Activated CD8-positive, alpha-beta memory T cell treated with anti-CD3 and anti-CD28 coated beads, Interleukin-2, amount 10 ng/mL, durations not matched to agents 7 days and 5 days (primary cell): ENCODE measurements around the gene ZMIZ1. TPM values are rescaled to one million over a fixed set of nuclear protein-coding genes. Genes with fewer than 3 reads are reported as not detected.
"Not testable (repeated sequence)": the region's sequence is repeated elsewhere in the genome, so short reads cannot be mapped to it uniquely, and the experiment has no call there.

Experiments
- ATAC-seq: fragments of 150-1000 bp; cut with Tn5 transposase; one replicate; pipeline ENCODE4 v1.10.0; 2021; ENCODE audit warnings: moderate library complexity
- CTCF ChIA-PET: fragments of 350-600 bp; sonication (Branson Sonifier 250); formaldehyde crosslinking; loops from one replicate; lab custom pipeline; 2021; ENCODE audit warnings: antibody characterized with exemption; lab: Charles Lee
- DNase-seq: peaks from one replicate; pipeline ENCODE4 v3.0.0-alpha.2; 2020
- H3K27ac Mint-ChIP-seq: one replicate; pipeline ENCODE4 v1.8.0; 2021; ENCODE audit warnings: mild to moderate bottlenecking, mixed read lengths
- H3K27me3 Mint-ChIP-seq: one replicate; pipeline ENCODE4 v1.8.0; 2021; ENCODE audit warnings: mixed read lengths
- H3K36me3 Mint-ChIP-seq: one replicate; pipeline ENCODE4 v1.8.0; 2021; ENCODE audit warnings: mild to moderate bottlenecking, mixed read lengths
- H3K4me1 Mint-ChIP-seq: one replicate; pipeline ENCODE4 v1.8.0; 2021; ENCODE audit warnings: mixed read lengths
- H3K4me3 Mint-ChIP-seq: one replicate; pipeline ENCODE4 v1.8.0; 2021; ENCODE audit warnings: mild to moderate bottlenecking, moderate library complexity, mixed read lengths
- H3K9me3 Mint-ChIP-seq: one replicate; pipeline ENCODE4 v1.8.0; 2022; ENCODE audit warnings: low read depth, mixed read lengths
- total RNA-seq, 2 experiments: library from RNA; stranded (reverse); gene quantifications; one replicate each; pipeline ENCODE4 v1.2.3, GENCODE V29; 2021

The ZMIZ1 gene
- total RNA-seq, 2 experiments from 2014 or later, result 52.7 to 71.5 TPM

DNA sequence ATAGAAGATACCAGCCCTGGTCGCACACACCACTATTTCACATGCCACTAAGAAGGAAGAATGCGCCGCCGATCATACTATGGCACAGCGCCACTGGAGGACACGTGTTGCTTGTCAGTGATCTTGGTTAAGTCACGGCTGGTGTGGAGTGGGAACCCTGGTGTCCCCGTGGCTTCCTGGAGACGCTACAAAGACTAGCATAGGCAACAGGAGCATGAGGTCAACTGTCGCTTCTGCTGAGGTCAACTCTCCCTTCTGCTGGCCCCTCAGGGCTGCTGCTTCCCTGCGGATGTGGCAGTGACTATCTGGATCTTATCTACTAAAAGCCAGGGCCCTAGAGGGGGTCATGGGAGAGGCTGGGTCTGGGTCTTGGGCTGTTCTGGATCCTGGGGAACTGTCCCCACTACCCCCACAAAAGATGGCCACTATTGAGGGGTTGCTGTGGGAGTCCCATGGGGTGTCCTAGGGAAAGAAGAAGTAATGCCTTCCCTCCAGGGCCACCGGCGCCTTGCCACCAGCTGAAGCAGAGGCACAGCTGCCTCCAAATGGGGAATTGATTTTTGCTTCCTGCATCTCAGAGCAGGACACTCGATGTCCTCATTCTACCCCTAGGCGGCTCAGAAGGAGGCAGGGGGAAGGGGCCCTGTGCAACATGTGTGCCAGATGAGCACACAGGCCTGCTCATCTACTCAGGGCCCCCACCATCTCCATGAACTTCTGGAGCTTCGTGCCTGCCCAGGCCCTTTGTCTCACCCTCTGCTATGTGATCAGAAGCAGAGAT is 201.9 kb downstream of the ZMIZ1 start:
- DNase-seq (no peak), ATAC-seq (no peak)
- Mint-ChIP-seq H3K27ac (no peak overlapping the region), H3K4me3 (no peak overlapping the region), H3K36me3 (peaks cover 8% of the 10 kb centered on the region), H3K9me3 (no peaks in the 10 kb centered on the region), H3K27me3 (no peaks in the 10 kb centered on the region), H3K4me1 (peaks cover 51% of the 10 kb centered on the region)
- CTCF ChIA-PET, result no interaction called here

DNA sequence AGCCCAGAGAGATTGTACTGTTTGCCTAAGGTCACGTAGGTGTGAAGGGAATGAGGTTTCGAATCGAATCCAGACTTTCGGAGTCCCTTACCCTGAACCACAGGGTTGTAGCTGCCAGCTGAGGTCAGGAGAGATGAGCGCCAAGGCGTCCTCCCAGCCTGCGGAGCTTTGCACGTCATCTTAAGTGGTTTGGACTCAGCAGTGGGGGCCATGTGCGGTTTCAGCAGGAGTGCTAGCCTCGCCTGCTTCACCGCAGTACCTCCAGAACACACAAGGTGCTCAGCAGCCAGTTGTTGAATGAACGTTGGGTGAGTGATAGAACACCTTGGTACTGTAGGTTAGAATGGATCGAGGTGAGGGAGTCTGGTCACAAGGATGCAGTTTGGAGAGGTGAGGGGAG is 203.6 kb downstream of the ZMIZ1 start:
- Mint-ChIP-seq H3K27ac (no peak overlapping the region), H3K4me1 (peaks cover 34% of the 10 kb centered on the region), H3K4me3 (no peak overlapping the region), H3K36me3 (peaks cover 6% of the 10 kb centered on the region), H3K9me3 (no peaks in the 10 kb centered on the region), H3K27me3 (no peaks in the 10 kb centered on the region)
- DNase-seq (no peak), ATAC-seq (no peak)
- CTCF ChIA-PET, result no interaction called here

DNA sequence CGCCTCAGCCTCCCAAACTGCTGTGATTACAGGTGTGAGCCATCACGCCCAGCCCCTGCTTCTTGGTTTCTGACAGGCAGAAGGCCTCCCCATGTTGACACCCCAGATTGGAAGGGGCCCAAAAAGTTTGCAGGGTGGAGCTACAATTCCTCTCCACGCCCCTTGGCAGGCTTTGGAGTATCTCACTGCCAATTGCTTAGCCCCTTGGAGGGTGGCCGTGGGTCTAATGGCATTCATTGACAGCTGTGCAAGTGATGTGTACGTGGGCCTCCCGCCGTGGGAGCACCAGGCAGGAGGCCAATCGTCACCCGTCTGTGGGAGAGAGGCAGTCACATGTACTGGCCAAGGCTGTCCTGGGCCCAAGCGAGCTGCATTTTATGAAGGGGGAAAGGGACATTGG is 204.8 kb downstream of the ZMIZ1 start:
- Mint-ChIP-seq H3K27me3 (no peaks in the 10 kb centered on the region), H3K4me3 (no peak overlapping the region), H3K4me1 (peaks cover 22% of the 10 kb centered on the region), H3K36me3 (peaks cover 9% of the 10 kb centered on the region), H3K27ac (peak overlapping the region; percentile 34), H3K9me3 (no peaks in the 10 kb centered on the region)
- no peak for DNase-seq
- ATAC-seq, result no peak
- CTCF ChIA-PET, result no interaction called here

DNA sequence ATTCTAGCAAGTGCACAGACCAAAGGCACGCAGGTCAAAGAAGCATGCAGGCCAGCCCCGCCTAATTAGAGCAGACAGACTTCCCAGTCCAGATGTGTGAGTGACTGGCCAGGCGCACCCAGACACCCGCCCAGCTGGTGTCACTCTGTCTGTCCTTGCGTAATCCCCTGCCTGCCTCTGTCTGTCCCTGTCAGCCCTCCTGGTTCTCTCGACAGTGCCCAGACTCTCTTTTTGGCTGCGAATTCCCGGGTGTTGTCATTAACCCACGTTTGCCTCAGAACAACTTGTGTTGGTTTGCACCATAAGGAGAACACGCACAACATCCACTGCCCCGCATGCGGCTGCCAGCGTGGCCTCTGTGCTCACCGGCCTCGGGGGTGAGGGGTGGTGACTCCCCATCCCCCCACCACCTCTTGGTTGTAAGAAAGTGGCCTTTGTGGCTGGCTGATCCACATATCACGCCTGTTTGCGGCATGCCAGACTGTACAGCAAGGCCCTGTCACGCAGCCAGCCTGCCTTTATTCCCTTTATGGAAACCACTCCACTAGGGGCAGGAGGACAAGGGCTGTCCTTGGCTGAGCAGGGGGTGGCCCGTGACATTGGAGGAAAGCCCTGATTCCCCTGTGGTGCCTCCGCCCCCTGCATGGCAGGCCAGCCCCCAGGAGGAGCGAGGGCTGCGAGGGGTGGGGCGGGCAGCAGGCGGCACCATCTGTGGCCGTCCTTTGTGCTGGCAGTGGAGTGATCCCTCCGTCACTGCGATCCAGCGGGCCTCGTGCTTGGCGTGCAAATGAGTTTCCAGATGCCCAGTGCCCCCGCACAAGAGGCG is 205.7 kb downstream of the ZMIZ1 start:
- Mint-ChIP-seq H3K4me1 (peaks cover 14% of the 10 kb centered on the region), H3K4me3 (no peak overlapping the region), H3K9me3 (no peaks in the 10 kb centered on the region), H3K27me3 (no peaks in the 10 kb centered on the region), H3K27ac (no peak overlapping the region), H3K36me3 (peaks cover 11% of the 10 kb centered on the region)
- ATAC-seq (no peak), DNase-seq (no peak)
- CTCF ChIA-PET, result interaction anchor here (1.5 kb wide), 1 partner anchor 9 kb away, joined by 4 read pairs; no protein-coding TSS in a partner anchor

DNA sequence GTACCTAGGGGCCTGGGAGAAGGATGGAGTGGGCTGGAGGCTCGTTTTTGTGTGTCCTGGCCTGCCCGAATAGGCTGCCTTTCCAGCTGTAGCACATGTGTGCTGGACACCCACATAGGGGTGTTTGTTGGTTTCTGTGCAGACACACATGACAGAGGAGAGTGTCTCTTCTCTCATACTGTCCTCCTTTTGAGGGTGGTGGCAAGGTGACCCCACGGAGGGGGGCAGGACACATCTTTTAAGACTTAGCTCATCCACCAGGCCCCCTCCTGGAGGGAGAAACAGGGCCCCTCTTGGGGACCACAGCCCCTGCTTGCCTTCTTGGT is 206.3 kb downstream of the ZMIZ1 start:
- peaks cover 13% of the 10 kb centered on the region for H3K36me3 Mint-ChIP-seq
- H3K4me3 Mint-ChIP-seq, result no peak overlapping the region
- H3K27ac Mint-ChIP-seq, result no peak overlapping the region
- H3K4me1 Mint-ChIP-seq, result peaks cover 11% of the 10 kb centered on the region
- DNase-seq (no peak), ATAC-seq (no peak)
- no peaks in the 10 kb centered on the region for H3K27me3 Mint-ChIP-seq
- no peaks in the 10 kb centered on the region for H3K9me3 Mint-ChIP-seq
- CTCF ChIA-PET, result interaction anchor here (1.5 kb wide), 1 partner anchor 9 kb away, joined by 4 read pairs; no protein-coding TSS in a partner anchor

DNA sequence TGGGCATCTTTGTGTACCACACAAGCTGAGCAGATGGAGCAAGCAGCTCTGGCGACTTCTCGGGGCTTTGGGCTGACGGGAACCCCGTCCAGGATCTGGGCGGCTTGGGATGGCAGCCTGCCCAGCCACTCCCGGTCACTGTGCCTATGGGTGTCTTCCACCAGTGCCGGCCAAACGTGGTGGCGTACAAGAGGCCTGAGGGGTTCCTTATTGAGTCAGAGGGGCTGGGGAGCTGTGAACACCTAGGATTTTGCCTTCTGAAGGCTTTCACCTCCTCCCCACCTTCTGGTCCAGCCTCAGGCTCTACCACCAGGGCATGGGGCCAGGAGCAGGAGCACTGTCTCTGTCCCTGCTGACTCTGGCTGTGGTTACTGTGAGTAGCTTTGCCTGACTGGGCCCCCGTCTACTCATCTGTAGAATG is 206.7 kb downstream of the ZMIZ1 start:
- Mint-ChIP-seq H3K4me3 (no peak overlapping the region), H3K4me1 (peaks cover 7% of the 10 kb centered on the region), H3K36me3 (peaks cover 13% of the 10 kb centered on the region), H3K9me3 (no peaks in the 10 kb centered on the region), H3K27ac (no peak overlapping the region), H3K27me3 (no peaks in the 10 kb centered on the region)
- DNase-seq (no peak), ATAC-seq (no peak)
- CTCF ChIA-PET, result interaction anchor here (1.5 kb wide), 1 partner anchor 8 kb away, joined by 4 read pairs; no protein-coding TSS in a partner anchor

DNA sequence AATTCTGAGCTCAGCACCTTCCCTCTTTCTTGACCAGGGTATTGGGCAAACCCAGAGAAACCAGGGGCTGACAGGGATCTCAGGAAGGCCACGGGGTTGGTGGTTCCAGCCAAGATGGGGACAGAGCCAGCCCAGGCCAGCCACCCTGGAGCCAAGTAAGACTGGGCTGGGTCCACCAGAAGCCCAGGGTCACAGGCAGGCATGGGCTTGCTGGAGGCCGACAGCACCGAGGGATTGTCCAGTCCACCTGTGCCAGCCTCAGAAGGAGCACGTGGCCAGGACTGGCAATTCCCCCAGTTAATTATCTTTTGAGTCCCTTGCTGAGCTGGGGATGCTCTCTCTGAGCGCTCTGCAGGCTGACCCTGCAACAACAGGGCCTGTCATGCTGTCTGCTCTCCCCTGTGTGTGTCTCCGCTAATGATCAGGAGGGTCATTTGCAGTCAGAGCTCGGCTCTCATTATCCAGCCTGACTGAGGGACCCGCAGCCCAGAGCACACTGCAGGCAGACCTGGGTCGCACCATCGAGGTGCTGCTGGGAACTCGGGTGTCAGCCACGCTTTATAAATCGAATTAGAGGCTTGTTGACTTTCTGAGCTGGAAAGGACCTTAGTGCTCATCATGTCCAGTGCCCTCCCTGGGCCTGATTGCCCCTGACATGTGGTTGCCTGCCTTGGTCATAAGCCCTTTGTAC is 209.0 kb downstream of the ZMIZ1 start:
- Mint-ChIP-seq H3K27me3 (no peaks in the 10 kb centered on the region), H3K27ac (no peak overlapping the region), H3K4me3 (no peak overlapping the region), H3K36me3 (peaks cover 22% of the 10 kb centered on the region), H3K9me3 (no peaks in the 10 kb centered on the region), H3K4me1 (peaks cover 8% of the 10 kb centered on the region)
- no peak for ATAC-seq
- CTCF ChIA-PET, result interaction anchor here (0.6 to 1.5 kb wide), 2 partner anchors 9 to 39 kb away, joined by 3 to 4 read pairs; no protein-coding TSS in a partner anchor
- DNase-seq, result no peak

DNA sequence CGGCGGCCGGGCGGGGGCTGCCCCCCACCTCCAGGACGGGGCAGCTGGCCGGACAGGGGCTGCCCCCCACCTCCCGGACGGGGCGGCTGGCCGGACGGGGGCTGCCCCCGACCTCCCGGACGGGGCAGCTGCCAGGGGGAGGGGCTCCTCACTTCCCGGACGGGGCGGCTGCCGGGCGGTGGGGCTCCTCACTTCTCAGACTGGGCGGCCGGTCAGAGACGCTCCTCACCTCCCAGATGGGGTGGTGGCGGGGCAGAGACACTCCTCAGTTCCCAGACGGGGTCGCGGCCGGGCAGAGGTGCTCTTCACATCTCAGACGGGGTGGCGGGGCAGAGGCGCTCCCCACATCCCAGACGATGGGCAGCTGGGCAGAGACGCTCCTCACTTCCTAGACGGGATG is 210.3 kb downstream of the ZMIZ1 start:
- Mint-ChIP-seq H3K4me1 (peaks cover 20% of the 10 kb centered on the region), H3K36me3 (peaks cover 22% of the 10 kb centered on the region)
- CTCF ChIA-PET, DNase-seq, ATAC-seq, H3K9me3 Mint-ChIP-seq, H3K27ac Mint-ChIP-seq, H3K4me3 Mint-ChIP-seq, H3K27me3 Mint-ChIP-seq: not testable (repeated sequence)

DNA sequence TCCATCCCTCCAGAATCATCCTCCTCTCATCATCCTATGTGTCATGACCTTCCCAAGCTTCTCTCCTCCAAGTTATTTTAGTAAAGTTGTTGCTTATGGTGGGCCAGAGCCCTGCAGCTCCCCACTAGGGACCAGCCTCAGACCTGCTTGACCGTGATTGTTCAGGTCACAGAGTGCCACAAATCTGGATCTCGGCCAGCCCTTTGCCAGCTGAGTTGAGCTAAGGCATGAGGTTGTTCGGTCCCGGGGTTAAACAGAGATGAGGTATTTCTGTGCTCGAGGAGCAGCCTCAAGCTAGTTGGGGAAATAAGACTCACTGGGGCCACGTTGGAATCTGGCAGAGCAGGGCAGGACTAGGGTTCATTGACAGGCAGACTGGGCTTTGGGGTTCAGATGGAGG is 212.2 kb downstream of the ZMIZ1 start:
- ATAC-seq, result no peak
- CTCF ChIA-PET, result interaction anchor here (0.8 to 1.7 kb wide), 3 partner anchors 11 to 65 kb away, joined by 3 to 6 read pairs (median 3); no protein-coding TSS in a partner anchor
- no peak overlapping the region for H3K4me3 Mint-ChIP-seq
- no peaks in the 10 kb centered on the region for H3K27me3 Mint-ChIP-seq
- peaks cover 28% of the 10 kb centered on the region for H3K36me3 Mint-ChIP-seq
- H3K4me1 Mint-ChIP-seq, result peaks cover 39% of the 10 kb centered on the region
- H3K27ac Mint-ChIP-seq, result no peak overlapping the region
- no peak for DNase-seq
- H3K9me3 Mint-ChIP-seq, result no peaks in the 10 kb centered on the region

DNA sequence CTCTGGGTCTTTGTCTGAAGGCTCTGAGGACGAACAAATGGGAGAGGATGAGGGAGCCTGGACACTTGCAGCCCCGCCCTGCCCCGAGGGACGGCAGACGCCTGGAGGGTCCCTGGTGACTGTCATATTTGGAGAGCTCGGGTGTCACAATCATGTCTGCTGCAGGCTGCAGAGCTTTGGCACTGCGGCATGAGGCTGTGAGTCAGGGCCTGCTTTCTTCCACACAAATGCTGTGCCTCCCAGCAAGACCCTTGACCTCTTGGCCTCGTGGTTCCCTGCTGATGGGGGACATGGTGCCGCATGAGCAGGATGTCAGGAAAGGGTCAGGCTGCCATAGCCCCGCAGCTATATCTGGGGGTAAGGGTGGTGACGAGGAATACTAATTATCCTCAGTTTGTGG is 213.6 kb downstream of the ZMIZ1 start:
- Mint-ChIP-seq H3K4me3 (no peak overlapping the region), H3K27me3 (no peaks in the 10 kb centered on the region), H3K36me3 (peaks cover 31% of the 10 kb centered on the region), H3K27ac (no peak overlapping the region), H3K4me1 (peaks cover 53% of the 10 kb centered on the region), H3K9me3 (no peaks in the 10 kb centered on the region)
- DNase-seq (no peak), ATAC-seq (no peak)
- CTCF ChIA-PET, result no interaction called here

DNA sequence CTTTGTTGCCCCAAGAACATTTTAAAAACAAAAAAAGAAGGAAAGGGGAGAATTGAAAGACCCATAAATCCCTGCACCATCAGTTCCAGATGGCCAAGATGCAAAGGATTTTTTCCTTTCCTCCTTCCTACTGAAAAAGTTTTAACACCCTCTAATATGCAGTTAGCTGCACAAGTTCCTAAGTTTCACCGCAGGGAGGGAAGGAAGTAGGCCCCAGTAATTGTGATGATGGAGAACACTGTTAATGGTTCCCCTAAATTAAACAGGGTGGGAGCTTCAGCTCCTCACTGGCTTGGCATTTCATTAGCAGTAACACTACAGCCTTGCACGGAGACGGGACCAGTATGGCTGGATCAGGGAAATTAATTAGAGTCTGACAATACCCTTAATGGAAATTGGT is 214.8 kb downstream of the ZMIZ1 start:
- Mint-ChIP-seq H3K27me3 (no peaks in the 10 kb centered on the region), H3K36me3 (peaks cover 30% of the 10 kb centered on the region), H3K27ac (peak overlapping the region; percentile 95), H3K4me1 (peaks cover 65% of the 10 kb centered on the region), H3K9me3 (no peaks in the 10 kb centered on the region), H3K4me3 (no peak overlapping the region)
- DNase-seq, result no peak
- CTCF ChIA-PET, result interaction anchor here (1.0 to 6.4 kb wide), 6 partner anchors 8 to 91 kb away, joined by 3 to 42 read pairs (median 4); no protein-coding TSS in a partner anchor
- ATAC-seq, result no peak

DNA sequence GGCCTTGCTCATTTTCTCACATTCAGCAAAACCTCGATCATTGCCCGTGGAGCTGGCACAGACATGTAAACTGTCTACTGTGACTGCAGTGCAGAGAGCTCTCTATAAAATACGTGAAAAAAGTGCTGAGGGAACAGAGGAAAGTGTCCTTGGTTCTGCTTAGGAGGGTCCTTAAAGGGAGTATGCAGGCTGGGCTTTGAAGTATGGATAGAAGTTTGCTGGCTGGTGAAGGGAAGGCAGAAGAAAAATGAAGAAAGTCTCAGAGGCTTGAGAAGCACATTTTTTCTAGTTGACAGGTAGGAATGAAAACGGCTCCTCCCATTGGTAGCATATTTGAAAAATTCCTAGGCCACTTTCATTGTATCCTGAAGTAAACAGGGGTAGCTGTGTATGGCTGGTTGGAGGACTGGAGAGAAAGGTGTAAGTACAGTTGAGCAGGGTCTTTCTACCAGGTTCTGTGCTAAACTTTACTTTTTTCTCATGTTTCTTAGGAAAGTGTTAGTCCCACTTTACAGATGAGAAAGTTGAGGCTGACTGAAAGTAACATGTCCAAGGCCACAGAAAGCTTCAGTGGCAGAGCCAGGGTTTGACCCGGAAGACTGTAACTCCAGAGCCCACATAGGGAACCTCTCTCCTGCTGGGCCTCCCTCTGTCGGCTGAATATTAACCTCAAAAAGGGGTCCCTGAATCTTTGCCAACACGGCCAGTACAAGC is 215.5 kb downstream of the ZMIZ1 start:
- H3K4me3 Mint-ChIP-seq, result peak overlapping the region; percentile 66
- DNase-seq (no peak), ATAC-seq (no peak)
- peak overlapping the region; percentile 95 for H3K27ac Mint-ChIP-seq
- peaks cover 68% of the 10 kb centered on the region for H3K4me1 Mint-ChIP-seq
- H3K36me3 Mint-ChIP-seq, result peaks cover 27% of the 10 kb centered on the region
- H3K9me3 Mint-ChIP-seq, result no peaks in the 10 kb centered on the region
- no peaks in the 10 kb centered on the region for H3K27me3 Mint-ChIP-seq
- CTCF ChIA-PET, result interaction anchor here (1.0 to 6.4 kb wide), 9 partner anchors 9 to 90 kb away, joined by 3 to 42 read pairs (median 4); no protein-coding TSS in a partner anchor
